Measurements from ENCODE around the gene HPD.

Gene HPD

DNA sequence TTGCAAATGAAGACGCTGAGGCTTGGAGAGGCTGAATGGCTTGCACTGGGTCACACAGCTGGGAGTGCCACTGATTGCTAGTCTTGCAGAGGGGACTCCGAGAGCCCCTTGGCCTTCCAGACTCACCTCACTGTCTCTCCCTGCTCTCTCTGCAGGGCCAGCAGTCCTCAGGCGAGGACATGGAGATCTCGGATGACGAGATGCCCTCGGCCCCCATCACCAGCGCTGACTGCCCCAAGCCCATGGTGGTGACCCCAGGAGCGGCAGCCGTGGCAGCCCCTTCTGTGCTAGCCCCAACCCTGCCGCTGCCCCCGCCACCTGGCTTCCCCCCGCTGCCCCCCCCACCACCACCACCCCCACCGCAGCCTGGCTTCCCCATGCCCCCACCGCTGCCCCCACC, 44.7 kb downstream of the HPD start:
- TF ChIP-seq GATA1 (IDR thresholded peaks at IDR 0.05; ENCODE audit: low read depth, low read length) (no peak), POLR2A (IDR thresholded peaks at IDR 0.05; ENCODE audit: low read length) (no peak)
- DNase-seq = no peak

DNA sequence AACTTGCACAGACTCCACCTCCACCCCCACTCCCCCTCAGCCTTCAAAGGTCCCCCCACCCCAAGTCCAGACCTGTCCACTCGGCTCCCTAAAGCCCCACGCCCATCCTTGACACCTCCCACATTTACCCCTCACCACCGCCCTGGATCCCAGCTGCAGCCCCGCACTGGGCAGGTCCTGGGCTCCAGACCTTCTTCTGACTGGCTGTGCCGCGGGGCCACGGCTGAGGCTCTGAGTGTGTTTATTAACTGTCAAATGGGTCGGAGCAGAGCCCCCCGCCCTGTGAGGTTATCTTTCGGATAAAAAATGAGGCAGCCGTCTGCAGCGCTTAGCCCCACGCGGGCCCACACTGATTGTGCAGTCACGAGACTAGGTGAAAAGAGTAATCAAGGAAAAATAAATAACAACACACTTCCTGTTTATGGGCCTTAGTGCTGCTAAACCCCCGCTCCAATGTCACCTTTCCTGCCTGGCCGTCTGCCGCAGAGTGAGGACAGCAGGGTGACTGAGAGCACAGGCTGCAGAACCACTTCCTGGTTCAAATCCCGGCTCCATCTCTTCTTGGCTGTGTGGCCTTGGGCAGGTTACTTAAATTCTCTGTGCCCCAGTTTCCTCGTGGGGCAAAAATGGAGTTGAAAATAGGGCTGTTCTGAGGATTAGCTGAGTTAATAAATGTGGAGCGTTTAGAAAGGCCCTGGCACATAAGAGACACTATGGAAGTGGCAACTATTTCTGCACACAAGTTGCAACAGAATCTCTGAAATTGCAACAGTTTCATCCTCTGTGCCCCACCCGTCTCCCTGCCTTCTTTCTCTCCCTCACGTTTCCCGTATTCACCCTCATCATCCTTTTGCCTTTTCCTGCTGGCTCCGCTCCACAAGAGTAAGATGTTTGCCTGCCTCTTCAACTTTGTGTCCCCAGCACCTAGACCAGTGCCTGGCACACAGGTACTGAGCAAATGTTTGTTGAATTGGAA, 45.5 kb downstream of the HPD start:
- TF ChIP-seq POLR2A (IDR thresholded peaks at IDR 0.05; ENCODE audit: low read length) (no peak), GATA1 (IDR thresholded peaks at IDR 0.05; ENCODE audit: low read depth, low read length) (no peak)
- DNase-seq = peak in 1 of 2 experiments; percentile 54

DNA sequence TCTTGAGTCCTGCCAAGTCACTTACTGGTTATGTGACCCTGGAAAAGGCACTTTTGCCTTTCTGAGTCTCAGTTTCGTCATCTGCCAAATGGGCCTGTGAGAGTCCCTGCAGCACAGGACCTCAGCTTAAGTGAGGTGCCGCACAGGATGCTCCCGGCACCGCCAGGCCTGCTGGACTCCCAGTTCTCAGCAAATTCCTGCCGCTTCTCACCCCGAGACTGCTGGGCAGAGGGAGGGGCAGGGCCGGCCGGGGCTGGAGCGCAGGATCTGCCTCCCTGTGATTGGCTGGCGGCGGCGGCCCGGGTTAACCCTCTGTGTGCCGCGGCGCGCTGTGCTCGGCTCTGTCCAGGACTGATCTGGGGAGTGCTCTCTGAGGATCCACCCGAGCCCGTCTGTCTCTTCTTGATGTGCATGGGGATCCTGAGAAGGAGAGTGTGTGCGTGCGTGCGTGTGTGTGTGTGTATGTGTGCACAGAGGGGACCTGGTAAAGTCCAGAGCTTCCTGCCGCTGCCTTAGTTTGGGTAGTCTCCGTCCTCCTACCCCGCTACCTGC, 46.3 kb downstream of the HPD start:
- peak; percentile 77 to 81 for DNase-seq
- TF ChIP-seq POLR2A (IDR thresholded peaks at IDR 0.05; ENCODE audit: low read length) (no peak), GATA1 (IDR thresholded peaks at IDR 0.05; ENCODE audit: low read depth, low read length) (no peak)

DNA sequence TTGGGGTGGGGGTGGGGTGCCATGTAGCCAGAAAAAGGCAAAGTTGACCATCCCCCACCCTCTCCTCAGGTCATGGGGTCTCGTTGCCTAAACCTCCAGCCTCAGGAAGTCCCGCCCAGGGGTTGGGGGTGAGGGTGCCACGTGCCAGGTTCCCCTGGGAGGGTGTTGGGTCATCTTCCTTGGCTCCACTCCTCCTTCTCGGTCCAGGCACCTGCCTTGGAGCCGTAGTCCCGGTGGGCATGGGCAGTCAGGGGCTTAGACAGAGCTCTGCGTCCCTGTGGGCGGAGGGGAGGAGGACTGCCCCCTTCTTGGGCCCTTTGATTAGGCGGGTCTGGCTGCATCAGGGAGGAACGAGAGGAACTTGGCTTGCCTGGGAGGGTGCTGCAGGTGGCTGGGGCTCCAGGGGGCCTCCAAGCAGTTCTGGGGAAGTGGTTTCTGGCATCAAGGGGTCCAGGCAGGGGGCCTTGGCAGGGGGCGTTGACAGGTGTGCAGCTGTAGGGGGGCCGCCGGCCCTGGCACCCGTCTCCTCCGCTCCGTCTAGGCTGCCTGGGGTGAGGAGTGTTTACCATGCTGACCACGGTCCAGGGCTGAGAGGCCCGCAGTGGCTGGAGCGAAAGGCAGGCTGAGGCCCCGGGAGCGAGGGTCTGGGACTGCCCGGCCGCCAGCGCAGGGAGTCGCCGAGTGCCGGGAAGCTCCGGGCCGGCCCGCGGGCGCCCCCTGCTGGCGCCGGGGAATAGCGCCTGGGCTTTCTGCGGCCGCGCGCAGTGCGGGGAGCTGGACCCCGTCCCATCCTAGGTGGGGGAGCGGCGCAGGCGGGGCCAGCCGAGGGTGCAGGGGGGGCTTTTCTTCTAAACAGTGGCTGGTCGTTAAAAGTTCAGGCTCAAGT, 47.0 kb downstream of the HPD start:
- DNase-seq = peak; percentile 77 to 88
- TF ChIP-seq POLR2A (IDR thresholded peaks at IDR 0.05; ENCODE audit: low read length) = no peak
- TF ChIP-seq GATA1 (IDR thresholded peaks at IDR 0.05; ENCODE audit: low read depth, low read length) = no peak

DNA sequence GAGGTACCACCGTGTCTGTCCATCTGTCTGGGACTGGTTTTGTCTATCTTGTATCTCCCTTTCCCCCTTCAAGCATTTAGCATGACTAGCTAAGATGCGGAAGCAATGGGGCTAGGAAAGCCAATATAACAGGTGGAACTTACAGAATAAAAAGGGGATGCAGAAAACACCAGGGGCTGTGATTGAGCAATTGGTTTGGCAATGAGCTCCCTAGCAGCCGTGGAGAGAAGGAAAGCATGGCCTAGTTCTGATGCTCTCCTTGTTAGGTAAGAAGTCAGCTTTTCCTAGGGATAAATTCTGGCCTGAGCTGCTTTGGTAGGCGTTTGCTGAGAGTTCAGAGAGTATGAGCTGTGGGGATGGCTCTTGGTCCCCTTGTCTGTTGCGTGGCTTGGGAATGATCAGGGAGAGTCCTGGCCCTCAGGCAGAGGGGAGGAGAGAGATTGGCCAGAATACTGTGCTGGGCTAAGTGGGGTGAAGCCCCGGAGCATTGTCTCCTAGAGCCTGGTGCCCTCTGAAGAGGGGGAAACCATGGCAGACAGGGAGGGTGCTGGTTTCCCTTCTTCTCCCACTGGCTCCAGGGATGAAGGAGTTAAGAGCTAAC, 47.7 kb downstream of the HPD start:
- DNase-seq = no peak
- TF ChIP-seq GATA1 (IDR thresholded peaks at IDR 0.05; ENCODE audit: low read depth, low read length) = no peak
- TF ChIP-seq POLR2A (IDR thresholded peaks at IDR 0.05; ENCODE audit: low read length) = no peak

DNA sequence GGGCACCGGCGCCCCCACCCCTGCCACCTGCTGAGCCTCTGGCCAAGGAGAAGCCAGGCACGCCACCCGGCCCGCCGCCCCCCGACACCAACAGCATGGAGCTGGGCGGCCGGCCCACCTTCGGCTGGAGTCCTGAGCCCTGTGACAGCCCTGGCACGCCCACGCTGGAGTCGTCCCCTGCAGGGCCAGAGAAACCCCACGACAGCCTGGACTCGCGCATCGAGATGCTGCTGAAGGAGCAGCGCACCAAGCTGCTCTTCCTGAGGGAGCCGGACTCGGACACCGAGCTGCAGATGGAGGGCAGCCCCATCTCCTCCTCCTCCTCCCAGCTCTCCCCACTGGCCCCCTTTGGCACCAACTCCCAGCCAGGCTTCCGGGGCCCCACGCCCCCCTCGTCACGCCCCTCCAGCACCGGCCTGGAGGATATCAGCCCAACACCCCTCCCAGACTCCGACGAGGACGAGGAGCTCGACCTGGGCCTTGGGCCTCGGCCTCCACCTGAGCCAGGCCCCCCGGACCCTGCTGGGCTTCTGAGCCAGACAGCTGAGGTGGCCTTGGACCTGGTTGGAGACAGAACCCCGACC, 48.3 kb downstream of the HPD start:
- TF ChIP-seq POLR2A (IDR thresholded peaks at IDR 0.05; ENCODE audit: low read length) (no peak), GATA1 (IDR thresholded peaks at IDR 0.05; ENCODE audit: low read depth, low read length) (no peak)
- DNase-seq = no peak

DNA sequence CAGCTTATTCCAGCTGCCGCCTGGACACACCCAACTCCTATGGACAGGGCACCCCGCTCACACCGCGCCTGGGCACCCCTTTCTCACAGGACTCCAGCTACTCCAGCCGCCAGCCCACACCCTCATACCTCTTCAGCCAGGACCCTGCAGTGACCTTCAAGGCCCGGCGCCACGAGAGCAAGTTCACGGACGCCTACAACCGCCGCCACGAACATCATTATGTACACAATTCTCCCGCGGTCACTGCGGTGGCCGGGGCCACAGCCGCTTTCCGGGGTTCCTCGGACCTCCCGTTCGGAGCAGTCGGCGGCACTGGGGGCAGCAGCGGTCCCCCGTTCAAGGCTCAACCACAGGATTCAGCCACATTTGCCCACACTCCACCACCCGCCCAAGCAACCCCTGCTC, 48.9 kb downstream of the HPD start:
- TF ChIP-seq GATA1 (IDR thresholded peaks at IDR 0.05; ENCODE audit: low read depth, low read length) (no peak), POLR2A (IDR thresholded peaks at IDR 0.05; ENCODE audit: low read length) (no peak)

DNA sequence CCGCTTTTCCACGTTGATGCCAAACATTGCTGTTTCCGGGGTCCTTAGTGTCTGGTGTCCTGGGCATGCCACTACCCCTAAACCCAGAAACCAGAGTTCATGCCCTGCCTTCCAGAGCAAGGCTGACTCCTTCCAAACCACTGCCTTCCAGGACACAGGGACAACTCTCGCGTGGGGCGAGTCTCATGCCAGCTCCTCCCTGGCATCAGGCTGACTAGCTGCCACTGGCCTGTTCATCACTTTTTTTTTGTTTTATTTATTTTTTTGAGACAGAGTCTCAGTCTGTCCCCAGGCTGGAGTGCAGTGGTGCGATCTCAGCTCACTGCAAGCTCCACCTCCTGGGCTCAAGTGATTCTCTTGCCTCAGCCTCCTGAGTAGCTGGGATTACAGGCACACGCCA, 50.0 kb downstream of the HPD start:
- DNase-seq = no peak

More for the DNA sequence above, 48.9 kb downstream of the HPD start:
- DNase-seq = no peak

DNA sequence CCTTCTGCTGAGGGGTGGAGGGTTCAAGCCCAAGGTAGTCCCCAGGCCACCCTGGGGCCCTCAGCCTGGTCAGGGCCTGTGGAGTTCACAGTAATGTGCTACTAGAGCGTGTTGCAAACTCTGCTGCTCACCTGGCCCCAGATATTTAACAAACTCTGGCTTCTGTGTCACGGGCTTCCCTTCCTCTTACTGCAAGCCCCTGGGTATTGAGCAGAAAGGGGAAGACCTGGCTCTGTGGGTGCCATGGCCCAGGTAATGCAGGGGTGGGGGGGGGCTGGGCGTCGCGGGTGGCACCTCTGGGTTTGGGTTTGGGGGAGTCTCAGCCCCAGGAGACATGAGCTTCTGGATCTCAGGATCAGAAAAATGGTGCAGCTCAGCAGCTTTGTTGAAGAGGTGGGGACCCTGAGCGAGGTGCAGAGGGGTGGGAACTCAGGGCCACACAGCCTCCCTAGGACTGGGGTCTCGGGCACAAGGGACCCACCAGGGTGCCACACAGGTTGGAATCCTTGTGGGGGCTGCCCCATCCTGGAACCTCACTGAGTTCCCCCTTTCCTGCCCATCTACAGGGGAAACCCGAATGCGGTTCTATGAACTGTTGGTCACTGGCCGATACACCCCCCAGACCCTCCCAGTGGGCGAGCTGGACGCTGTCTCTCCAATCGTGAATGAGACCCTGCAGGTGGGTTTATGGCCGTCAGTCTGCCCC, 50.9 kb downstream of the HPD start:
- no peak for DNase-seq
- no peak for TF ChIP-seq GATA1 (IDR thresholded peaks at IDR 0.05; ENCODE audit: low read depth, low read length)
- TF ChIP-seq POLR2A (IDR thresholded peaks at IDR 0.05; ENCODE audit: low read length) = no peak

More for the DNA sequence above, 50.0 kb downstream of the HPD start:
- no peak for TF ChIP-seq GATA1 (IDR thresholded peaks at IDR 0.05; ENCODE audit: low read depth, low read length)
- no peak for TF ChIP-seq POLR2A (IDR thresholded peaks at IDR 0.05; ENCODE audit: low read length)

DNA sequence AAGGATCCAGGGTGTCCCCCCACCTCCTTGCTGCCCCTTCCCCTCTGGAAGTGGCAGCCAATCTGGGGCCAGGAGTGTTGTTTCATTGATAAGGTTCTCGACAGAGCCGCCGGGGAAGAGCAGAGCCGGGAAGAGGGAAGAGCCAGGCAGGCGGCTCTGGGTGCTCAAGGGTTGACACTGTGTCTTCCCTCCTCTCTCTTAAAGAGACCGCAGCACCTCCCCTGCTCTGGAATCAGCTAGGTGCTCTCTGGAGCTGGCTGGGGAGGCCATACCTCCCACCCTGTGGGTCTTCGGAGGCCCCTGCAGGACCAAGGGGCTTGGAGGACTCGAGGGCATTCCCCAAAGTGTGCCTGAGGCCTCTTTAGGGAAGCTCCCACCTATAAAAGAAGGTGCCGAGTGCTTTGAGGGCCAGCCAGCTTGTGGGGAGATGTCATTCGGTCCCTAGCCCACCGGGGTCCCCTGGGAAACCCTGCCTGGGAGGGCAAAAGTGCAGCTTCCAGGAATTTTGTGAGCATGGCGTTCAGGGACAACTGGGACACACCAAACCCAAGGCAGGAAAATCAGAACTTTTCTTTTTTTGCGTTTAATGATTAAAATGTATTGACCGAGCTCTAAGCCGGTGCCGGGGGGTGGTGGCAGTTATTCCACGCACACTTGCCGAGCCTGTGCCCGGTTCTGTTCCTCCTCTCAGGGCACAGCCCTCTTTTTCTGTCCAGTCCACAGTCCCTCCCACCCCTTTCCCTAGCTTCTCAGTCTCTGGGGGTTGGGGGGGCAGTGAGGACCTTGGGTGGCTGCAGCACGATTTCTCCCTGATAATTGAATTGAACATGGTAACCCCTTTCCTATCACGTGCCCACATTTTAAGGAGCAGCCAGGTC, 51.9 kb downstream of the HPD start:
- TF ChIP-seq GATA1 (IDR thresholded peaks at IDR 0.05; ENCODE audit: low read depth, low read length) = no peak
- TF ChIP-seq POLR2A (IDR thresholded peaks at IDR 0.05; ENCODE audit: low read length) = no peak

DNA sequence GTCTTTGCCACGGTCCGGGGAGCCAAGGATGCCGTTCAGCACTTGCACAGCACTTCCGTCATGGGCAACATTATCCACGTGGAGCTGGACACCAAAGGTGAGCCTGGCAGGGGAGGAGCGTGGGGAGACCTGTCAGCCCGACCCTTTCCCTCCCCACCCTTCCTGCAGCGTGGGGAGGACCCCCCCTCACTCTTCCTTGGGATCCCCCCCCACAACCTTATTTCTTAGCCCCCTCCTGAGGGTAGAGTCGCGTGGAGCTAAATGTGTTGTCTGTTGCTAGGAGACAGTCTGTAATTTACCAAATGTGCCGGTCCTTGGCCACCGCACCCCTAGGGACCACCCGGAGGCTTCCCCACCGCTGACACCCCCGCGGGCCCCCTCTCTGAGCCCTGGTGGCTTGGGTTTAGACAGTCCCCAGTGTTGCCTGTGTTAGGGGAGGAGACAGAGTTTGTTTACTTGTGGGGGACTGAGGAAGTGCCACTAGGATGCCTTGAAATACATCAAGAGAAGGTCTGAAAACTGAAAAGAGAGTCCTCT, 52.6 kb downstream of the HPD start:
- DNase-seq = peak in 1 of 2 experiments; percentile 48

More for the DNA sequence above, 51.9 kb downstream of the HPD start:
- no peak for DNase-seq

More for the DNA sequence above, 52.6 kb downstream of the HPD start:
- TF ChIP-seq POLR2A (IDR thresholded peaks at IDR 0.05; ENCODE audit: low read length) = no peak
- no peak for TF ChIP-seq GATA1 (IDR thresholded peaks at IDR 0.05; ENCODE audit: low read depth, low read length)

All from erythroblast (primary cell).